ENCODE measurements around the gene C5orf46.

DNA sequence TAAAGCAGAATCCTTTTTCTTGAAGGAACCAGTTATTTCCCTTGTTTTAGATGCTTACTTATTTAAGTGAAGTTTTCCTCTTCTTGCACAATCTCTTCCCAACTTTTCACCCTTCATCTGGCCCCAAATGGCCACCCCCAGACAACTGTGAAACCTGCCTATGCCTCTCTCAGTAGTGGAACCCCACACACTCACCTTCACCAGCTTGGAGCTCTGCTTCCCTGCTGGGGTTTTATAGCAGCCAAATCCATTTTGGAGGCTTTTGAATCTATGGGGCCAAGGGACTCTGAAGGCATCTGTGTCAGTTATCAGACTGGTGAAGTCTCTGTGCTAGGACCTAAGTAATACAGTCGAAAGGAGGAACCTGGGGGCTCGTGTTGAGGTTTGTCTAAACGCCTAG lies 52.0 kb downstream of the C5orf46 start:
- TF ChIP-seq, protein P1, sequence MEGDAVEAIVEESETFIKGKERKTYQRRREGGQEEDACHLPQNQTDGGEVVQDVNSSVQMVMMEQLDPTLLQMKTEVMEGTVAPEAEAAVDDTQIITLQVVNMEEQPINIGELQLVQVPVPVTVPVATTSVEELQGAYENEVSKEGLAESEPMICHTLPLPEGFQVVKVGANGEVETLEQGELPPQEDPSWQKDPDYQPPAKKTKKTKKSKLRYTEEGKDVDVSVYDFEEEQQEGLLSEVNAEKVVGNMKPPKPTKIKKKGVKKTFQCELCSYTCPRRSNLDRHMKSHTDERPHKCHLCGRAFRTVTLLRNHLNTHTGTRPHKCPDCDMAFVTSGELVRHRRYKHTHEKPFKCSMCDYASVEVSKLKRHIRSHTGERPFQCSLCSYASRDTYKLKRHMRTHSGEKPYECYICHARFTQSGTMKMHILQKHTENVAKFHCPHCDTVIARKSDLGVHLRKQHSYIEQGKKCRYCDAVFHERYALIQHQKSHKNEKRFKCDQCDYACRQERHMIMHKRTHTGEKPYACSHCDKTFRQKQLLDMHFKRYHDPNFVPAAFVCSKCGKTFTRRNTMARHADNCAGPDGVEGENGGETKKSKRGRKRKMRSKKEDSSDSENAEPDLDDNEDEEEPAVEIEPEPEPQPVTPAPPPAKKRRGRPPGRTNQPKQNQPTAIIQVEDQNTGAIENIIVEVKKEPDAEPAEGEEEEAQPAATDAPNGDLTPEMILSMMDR (IDR thresholded peaks at IDR 0.05) = no peak
- TF ChIP-seq POLR2A (IDR thresholded peaks at IDR 0.05) = no peak

Measured in prostate gland (tissue), 2 donors.